ENCODE results near the gene CAMK1D.

Gene CAMK1D

GRCh38 chr10:12829831-12830390, 480.6 kb downstream of the CAMK1D start:
- no peak for ATAC-seq (ENCODE audit: insufficient read depth, low read depth)
- Histone ChIP-seq H3K4me2 (ENCODE audit: insufficient read depth, low read length) (no peak overlapping the region), H3K27ac (ENCODE audit: low read length) (no peak overlapping the region), H3K9ac (ENCODE audit: low read depth, low read length) (no peak overlapping the region), H3K4me1 (ENCODE audit: insufficient read depth, low read length) (no peaks in the 10 kb centered on the region), H4K20me1 (ENCODE audit: insufficient read depth, low read length) (no peaks in the 10 kb centered on the region), H3K4me3 (ENCODE audit: low read depth in 1 of 2, low read length in 2 of 2) (no peak overlapping the region), H3K36me3 (ENCODE audit: insufficient read depth, low read length) (no peaks in the 10 kb centered on the region), H2AFZ (ENCODE audit: low read depth, low read length) (no peak overlapping the region), H3K27me3 (ENCODE audit: insufficient read depth, low read length, poor library complexity) (no peaks in the 10 kb centered on the region), H3K79me2 (ENCODE audit: insufficient read depth, low read length) (no peaks in the 10 kb centered on the region), H3K9me3 (ENCODE audit: insufficient read depth, low read length, severe bottlenecking) (no peaks in the 10 kb centered on the region)
- TF ChIP-seq EZH2 (IDR thresholded peaks at IDR 0.05; ENCODE audit: borderline replicate concordance, low read depth, low read length, severe bottlenecking) (no peak), CTCF (IDR thresholded peaks at IDR 0.05; ENCODE audit: borderline replicate concordance, extremely low read depth, low read length, poor library complexity, severe bottlenecking) (no peak)
- no peak for DNase-seq

- DNase-seq, result no peak
- no peaks in the 10 kb centered on the region for H3K79me2 ChIP-seq (ENCODE audit: insufficient read depth, low read length)
- H4K20me1 ChIP-seq (ENCODE audit: insufficient read depth, low read length), result no peaks in the 10 kb centered on the region
- H3K9me3 ChIP-seq (ENCODE audit: insufficient read depth, low read length, severe bottlenecking), result no peaks in the 10 kb centered on the region
- TF ChIP-seq CTCF (IDR thresholded peaks at IDR 0.05; ENCODE audit: borderline replicate concordance, extremely low read depth, low read length, poor library complexity, severe bottlenecking) (no peak), EZH2 (IDR thresholded peaks at IDR 0.05; ENCODE audit: borderline replicate concordance, low read depth, low read length, severe bottlenecking) (no peak)
- H3K9ac ChIP-seq (ENCODE audit: low read depth, low read length), result no peak overlapping the region
- H3K27ac ChIP-seq (ENCODE audit: low read length), result no peak overlapping the region
- no peak overlapping the region for H2AFZ ChIP-seq (ENCODE audit: low read depth, low read length)
- no peaks in the 10 kb centered on the region for H3K36me3 ChIP-seq (ENCODE audit: insufficient read depth, low read length)
- H3K27me3 ChIP-seq (ENCODE audit: insufficient read depth, low read length, poor library complexity), result no peaks in the 10 kb centered on the region
- no peak for ATAC-seq (ENCODE audit: insufficient read depth, low read depth)
- H3K4me2 ChIP-seq (ENCODE audit: insufficient read depth, low read length), result no peak overlapping the region
- H3K4me1 ChIP-seq (ENCODE audit: insufficient read depth, low read length), result no peaks in the 10 kb centered on the region
- no peak overlapping the region for H3K4me3 ChIP-seq (ENCODE audit: low read depth in 1 of 2, low read length in 2 of 2)
Observed at GRCh38 chr10:12832096-12832495, 482.7 kb downstream of the CAMK1D start.

- no peak for ATAC-seq (ENCODE audit: insufficient read depth, low read depth)
- TF ChIP-seq EZH2 (IDR thresholded peaks at IDR 0.05; ENCODE audit: borderline replicate concordance, low read depth, low read length, severe bottlenecking) (no peak), CTCF (IDR thresholded peaks at IDR 0.05; ENCODE audit: borderline replicate concordance, extremely low read depth, low read length, poor library complexity, severe bottlenecking) (no peak)
- H3K4me3 ChIP-seq (ENCODE audit: low read depth in 1 of 2, low read length in 2 of 2), result no peak overlapping the region
Observed at GRCh38 chr10:12833451-12833850, 484.1 kb downstream of the CAMK1D start.

More at GRCh38 chr10:12833451-12833850, 484.1 kb downstream of the CAMK1D start:
- Histone ChIP-seq H3K27ac (ENCODE audit: low read length) (no peak overlapping the region), H3K9ac (ENCODE audit: low read depth, low read length) (no peak overlapping the region), H2AFZ (ENCODE audit: low read depth, low read length) (no peak overlapping the region), H3K9me3 (ENCODE audit: insufficient read depth, low read length, severe bottlenecking) (no peaks in the 10 kb centered on the region), H3K27me3 (ENCODE audit: insufficient read depth, low read length, poor library complexity) (no peaks in the 10 kb centered on the region), H3K79me2 (ENCODE audit: insufficient read depth, low read length) (no peaks in the 10 kb centered on the region), H3K36me3 (ENCODE audit: insufficient read depth, low read length) (no peaks in the 10 kb centered on the region), H3K4me2 (ENCODE audit: insufficient read depth, low read length) (no peak overlapping the region), H4K20me1 (ENCODE audit: insufficient read depth, low read length) (no peaks in the 10 kb centered on the region), H3K4me1 (ENCODE audit: insufficient read depth, low read length) (no peaks in the 10 kb centered on the region)
- no peak for DNase-seq

Data from DND-41 (cell line).